DND-41 (cell line): Measurements from ENCODE around the gene GNS.

Experiments
- ATAC-seq: fragments of 200-7000 bp; cut with Tn5 transposase; 3 replicates; pipeline ENCODE4 v1.9.1; 2021; ENCODE audit warnings: low read depth; ENCODE audit not compliant: insufficient read depth
- DNase-seq: peaks from one replicate; pipeline ENCODE4 v3.0.0-alpha.2; 2020
- H2AFZ ChIP-seq: 2 replicates; pipeline ENCODE4 v1.6.0; 2012; ENCODE audit warnings: low read depth, low read length
- H3K27ac ChIP-seq: 2 replicates; pipeline ENCODE4 v1.5.1; 2012; ENCODE audit warnings: low read length, inconsistent platforms
- H3K27me3 ChIP-seq: fragments of 200-600 bp; sonication (generic); 2 replicates; pipeline ENCODE4 v1.6.0; 2012; ENCODE audit warnings: low read length, mild to moderate bottlenecking, inconsistent platforms; ENCODE audit not compliant: insufficient read depth, poor library complexity
- H3K36me3 ChIP-seq: 2 replicates; pipeline ENCODE4 v1.5.1; 2012; ENCODE audit warnings: low read length, inconsistent platforms; ENCODE audit not compliant: insufficient read depth
- H3K4me1 ChIP-seq: 2 replicates; pipeline ENCODE4 v1.5.1; 2012; ENCODE audit warnings: mild to moderate bottlenecking, low read length; ENCODE audit not compliant: insufficient read depth
- H3K4me2 ChIP-seq: 2 replicates; pipeline ENCODE4 v1.6.0; 2012; ENCODE audit warnings: mild to moderate bottlenecking, moderate library complexity, low read length, inconsistent platforms; ENCODE audit not compliant: insufficient read depth
- H3K4me3 ChIP-seq, 2 experiments: fragments of 200-600 bp in 1 of 2; shearing (Covaris generic) in 1 of 2; 2 replicates each; pipeline ENCODE4 v1.5.1; 2012 to 2016; ENCODE audit warnings: inconsistent platforms in 2 of 2, low read length in 2 of 2, mild to moderate bottlenecking in 2 of 2, low read depth in 1 of 2, moderate library complexity in 1 of 2
- H3K79me2 ChIP-seq: 2 replicates; pipeline ENCODE4 v1.6.0; 2012; ENCODE audit warnings: low read length, inconsistent platforms; ENCODE audit not compliant: insufficient read depth
- H3K9ac ChIP-seq: 2 replicates; pipeline ENCODE4 v1.6.0; 2012; ENCODE audit warnings: low read depth, mild to moderate bottlenecking, inconsistent platforms, low read length, moderate library complexity
- H3K9me3 ChIP-seq: 2 replicates; pipeline ENCODE4 v1.5.1; 2012; ENCODE audit warnings: low read length, moderate library complexity, mild to moderate bottlenecking, inconsistent platforms; ENCODE audit not compliant: insufficient read depth, severe bottlenecking
- H4K20me1 ChIP-seq: 2 replicates; pipeline ENCODE4 v1.6.0; 2012; ENCODE audit warnings: low read length; ENCODE audit not compliant: insufficient read depth
- CTCF ChIP-seq: IDR thresholded peaks from 2 replicates; pipeline ENCODE4 v1.5.1; 2012; ENCODE audit warnings: borderline replicate concordance, low read length, moderate library complexity, mild to moderate bottlenecking; ENCODE audit not compliant: poor library complexity, severe bottlenecking; ENCODE audit errors: extremely low read depth
- EZH2 ChIP-seq: IDR thresholded peaks from 3 replicates; pipeline ENCODE4 v1.6.1; 2012; ENCODE audit warnings: borderline replicate concordance, low read depth, mild to moderate bottlenecking, moderate library complexity, low read length, inconsistent platforms; ENCODE audit not compliant: severe bottlenecking

The GNS gene

GRCh38 chr12:64753427-64753826 is 5.8 kb downstream of the GNS start:
- Histone ChIP-seq H3K4me3 (no peak overlapping the region), H3K36me3 (peaks cover 29% of the 10 kb centered on the region), H3K4me1 (peaks cover 19% of the 10 kb centered on the region), H3K27me3 (no peaks in the 10 kb centered on the region), H3K9ac (no peak overlapping the region), H2AFZ (no peak overlapping the region), H4K20me1 (no peaks in the 10 kb centered on the region; the same call in 1 of the 2 replicates), H3K4me2 (no peak overlapping the region), H3K9me3 (no peaks in the 10 kb centered on the region), H3K27ac (no peak overlapping the region), H3K79me2 (peaks cover 38% of the 10 kb centered on the region)
- ATAC-seq (no peak), DNase-seq (no peak)
- no peak for TF ChIP-seq CTCF
- no peak for TF ChIP-seq EZH2

GRCh38 chr12:64752833-64753238 is 6.4 kb downstream of the GNS start:
- H3K4me1 ChIP-seq: peaks cover 13% of the 10 kb centered on the region; the same call in 1 of the 2 replicates

GRCh38 chr12:64752032-64752431 is 7.2 kb downstream of the GNS start:
- H3K9ac ChIP-seq: no peak overlapping the region
- peaks cover 25% of the 10 kb centered on the region for H3K79me2 ChIP-seq
- H3K9me3 ChIP-seq: no peaks in the 10 kb centered on the region
- H3K27ac ChIP-seq: no peak overlapping the region
- no peak overlapping the region for H2AFZ ChIP-seq
- ATAC-seq: no peak
- no peak overlapping the region for H3K4me2 ChIP-seq
- peaks cover 5% of the 10 kb centered on the region; the same call in 1 of the 2 replicates for H3K4me1 ChIP-seq
- peaks cover 37% of the 10 kb centered on the region for H3K36me3 ChIP-seq
- H4K20me1 ChIP-seq: no peaks in the 10 kb centered on the region; the same call in 1 of the 2 replicates
- no peaks in the 10 kb centered on the region for H3K27me3 ChIP-seq
- TF ChIP-seq CTCF: no peak
- no peak overlapping the region for H3K4me3 ChIP-seq
- no peak for DNase-seq

More at GRCh38 chr12:64752833-64753238, 6.4 kb downstream of the GNS start:
- Histone ChIP-seq H3K4me2 (no peak overlapping the region), H3K27ac (no peak overlapping the region), H3K4me3 (no peak overlapping the region), H3K9ac (no peak overlapping the region), H4K20me1 (no peaks in the 10 kb centered on the region; the same call in 1 of the 2 replicates), H2AFZ (no peak overlapping the region), H3K79me2 (peaks cover 33% of the 10 kb centered on the region), H3K27me3 (no peaks in the 10 kb centered on the region), H3K9me3 (no peaks in the 10 kb centered on the region), H3K36me3 (peaks cover 29% of the 10 kb centered on the region)
- TF ChIP-seq EZH2 (no peak), CTCF (no peak)
- DNase-seq (no peak), ATAC-seq (no peak)
